ENCODE measurements around the gene PWWP2B. TPM values are rescaled to one million over a fixed set of nuclear protein-coding genes. Genes with fewer than 3 reads are reported as not detected.
A peak's percentile ranks its signal among the peaks of the same experiment; 100 is the strongest.

PWWP2B gene
- total RNA-seq, 1 donor from 2014 or later, result 12.0 TPM

- no peaks in the 10 kb centered on the region for H3K27me3 ChIP-seq (ENCODE audit: insufficient read depth, low read length)
- H3K27ac ChIP-seq (ENCODE audit: low read depth, low read length), result no peak overlapping the region
- H3K4me1 ChIP-seq (ENCODE audit: insufficient read depth, low read length), result no peaks in the 10 kb centered on the region
- no peaks in the 10 kb centered on the region for H3K4me1 Mint-ChIP-seq (ENCODE audit: low read depth, unreplicated experiment)
- TF ChIP-seq EZH2 (IDR thresholded peaks at IDR 0.05; ENCODE audit: insufficient read depth, low read length) (no peak), CTCF (IDR thresholded peaks at IDR 0.05; ENCODE audit: insufficient read depth, low read depth, low read length) (no peak)
- no peak overlapping the region for H3K9ac ChIP-seq (ENCODE audit: low read length)
- FAIRE-seq (no peak), DNase-seq (ENCODE audit: low read depth) (no peak)
- no peak overlapping the region for H3K27ac Mint-ChIP-seq (ENCODE audit: unreplicated experiment)
- H3K4me3 Mint-ChIP-seq (ENCODE audit: unreplicated experiment), result no peak overlapping the region
- no peak overlapping the region for H2AFZ ChIP-seq (ENCODE audit: low read depth, low read length)
- H3K9me3 Mint-ChIP-seq (ENCODE audit: unreplicated experiment), result no peaks in the 10 kb centered on the region
- peaks cover 3% of the 10 kb centered on the region for H3K27me3 Mint-ChIP-seq (ENCODE audit: low read depth, unreplicated experiment)
- H3K79me2 ChIP-seq (ENCODE audit: insufficient read depth, low read length), result no peaks in the 10 kb centered on the region
- H3K36me3 ChIP-seq (ENCODE audit: insufficient read depth, low read length), result no peaks in the 10 kb centered on the region
- H3K4me3 ChIP-seq (ENCODE audit: insufficient read depth, low read depth, low read length), result no peak overlapping the region
- no peaks in the 10 kb centered on the region for H4K20me1 ChIP-seq (ENCODE audit: insufficient read depth, low read length)
- H3K36me3 Mint-ChIP-seq (ENCODE audit: low read depth, unreplicated experiment), result peaks cover 13% of the 10 kb centered on the region
- no peak overlapping the region for H3K4me2 ChIP-seq (ENCODE audit: low read length)
- no peaks in the 10 kb centered on the region for H3K9me3 ChIP-seq (ENCODE audit: insufficient read depth, low read depth, low read length)
These were observed 37.5 kb upstream of the PWWP2B start for GRCh38 chr10:132359305-132360040.

- Histone ChIP-seq H2AFZ (ENCODE audit: low read depth, low read length) (no peak overlapping the region), H3K36me3 (ENCODE audit: insufficient read depth, low read length) (no peaks in the 10 kb centered on the region), H3K79me2 (ENCODE audit: insufficient read depth, low read length) (no peaks in the 10 kb centered on the region), H3K4me1 (ENCODE audit: insufficient read depth, low read length) (no peaks in the 10 kb centered on the region), H4K20me1 (ENCODE audit: insufficient read depth, low read length) (no peaks in the 10 kb centered on the region), H3K9me3 (ENCODE audit: insufficient read depth, low read depth, low read length) (no peaks in the 10 kb centered on the region), H3K27me3 (ENCODE audit: insufficient read depth, low read length) (no peaks in the 10 kb centered on the region), H3K9ac (ENCODE audit: low read length) (no peak overlapping the region), H3K4me2 (ENCODE audit: low read length) (no peak overlapping the region), H3K27ac (ENCODE audit: low read depth, low read length) (no peak overlapping the region), H3K4me3 (ENCODE audit: insufficient read depth, low read depth, low read length) (no peak overlapping the region)
- Mint-ChIP-seq H3K4me3 (ENCODE audit: unreplicated experiment) (no peak overlapping the region), H3K27me3 (ENCODE audit: low read depth, unreplicated experiment) (peaks cover 3% of the 10 kb centered on the region), H3K27ac (ENCODE audit: unreplicated experiment) (no peak overlapping the region), H3K9me3 (ENCODE audit: unreplicated experiment) (no peaks in the 10 kb centered on the region), H3K4me1 (ENCODE audit: low read depth, unreplicated experiment) (no peaks in the 10 kb centered on the region), H3K36me3 (ENCODE audit: low read depth, unreplicated experiment) (peaks cover 16% of the 10 kb centered on the region)
- DNase-seq (ENCODE audit: low read depth) (no peak), FAIRE-seq (no peak)
- TF ChIP-seq EZH2 (IDR thresholded peaks at IDR 0.05; ENCODE audit: insufficient read depth, low read length) (no peak), CTCF (IDR thresholded peaks at IDR 0.05; ENCODE audit: insufficient read depth, low read depth, low read length) (peak; percentile 37)
These were observed 36.1 kb upstream of the PWWP2B start for GRCh38 chr10:132360766-132361447.
